ENCODE data around the gene ZER1. TPM values are rescaled to one million over a fixed set of nuclear protein-coding genes. Genes with fewer than 3 reads are reported as not detected.

The ZER1 gene
- total and polyA plus RNA-seq, 2 of the 8 experiments (the other 6 are each of a cell fraction or from before 2014, with no cell fraction given) = 20.5 to 26.6 TPM

DNA sequence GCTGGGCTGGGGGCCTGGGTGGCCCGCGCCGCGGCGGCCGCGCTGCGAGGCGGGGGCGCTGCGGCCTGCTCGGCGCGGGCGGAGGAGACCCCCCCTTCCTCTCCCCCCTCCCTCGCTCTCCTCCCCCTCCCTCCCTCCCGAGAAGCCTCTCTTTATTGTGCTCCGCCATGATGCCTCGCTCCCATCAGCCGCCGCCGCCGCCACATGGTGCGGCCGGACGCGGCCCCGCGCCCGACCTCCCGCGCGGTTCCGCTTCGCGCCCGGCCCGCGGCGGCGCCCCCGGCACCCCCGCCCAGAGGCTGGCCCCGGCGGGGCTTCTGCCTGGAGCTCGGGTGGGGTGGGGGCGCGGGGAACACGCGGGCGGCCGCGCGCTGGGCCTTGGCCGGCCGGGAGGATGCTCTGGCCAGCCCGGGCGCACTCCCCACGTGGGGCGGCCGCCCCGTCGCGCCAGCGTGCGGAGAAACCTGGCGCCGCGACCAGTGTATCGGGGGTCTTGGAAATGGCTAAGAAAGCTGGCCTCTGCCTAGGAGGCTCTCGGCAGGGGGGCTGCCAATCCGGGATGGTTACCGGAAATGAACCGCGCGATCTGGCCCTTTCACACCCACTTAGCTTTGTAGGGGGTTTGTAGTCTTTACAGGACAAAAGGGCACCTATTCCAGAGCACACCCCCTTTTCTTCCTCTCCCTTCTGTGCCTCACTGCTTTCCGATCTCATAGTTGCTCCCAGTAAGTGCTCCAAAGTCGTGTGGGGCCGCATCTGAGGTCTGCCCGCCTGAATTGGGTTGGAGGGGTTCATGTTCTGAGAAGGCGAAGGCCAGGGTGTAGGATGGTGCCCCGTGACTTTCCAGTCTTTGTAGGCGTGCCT, 81.7 kb downstream of the ZER1 start:
- FAIRE-seq = no peak
- Histone ChIP-seq H2BK12ac (ENCODE audit: low read depth, low read length) (no peak overlapping the region), H3K14ac (ENCODE audit: insufficient read length) (peak overlapping the region; percentile 2), H3K79me2 (ENCODE audit: control insufficient read depth in 1 of 2, insufficient read depth in 2 of 2, low read length in 2 of 2) (peaks cover 34 to 68% of the 10 kb centered on the region in 2 experiments), H2BK20ac (ENCODE audit: low read length) (no peak overlapping the region), H3K23me2 (ENCODE audit: low read depth, low read length) (peaks cover 19% of the 10 kb centered on the region), H3K27ac (ENCODE audit: low read depth, low read length) (peak overlapping the region; percentile 57), H4K91ac (replicated peaks; ENCODE audit: insufficient read length, low read length) (peak overlapping the region; percentile 91), H3K79me1 (ENCODE audit: low read depth, low read length) (peaks cover 7% of the 10 kb centered on the region; the same call in 1 of the 2 replicates), H2BK15ac (ENCODE audit: low read length) (no peak overlapping the region), H3K27me3 (replicated peaks in 1 of 4; ENCODE audit: control insufficient read depth in 3 of 4, extremely low read depth in 1 of 4, insufficient read depth in 3 of 4, low read length in 3 of 4) (peaks cover 0 to 1% (median 0%) of the 10 kb centered on the region in 4 experiments; a peak in 1 of 7 replicates), H3K36me3 (ENCODE audit: control insufficient read depth in 2 of 4, insufficient read depth in 4 of 4, low read length in 3 of 4) (peaks cover 20 to 60% (median 35%) of the 10 kb centered on the region in 4 experiments), H2AFZ (ENCODE audit: low read length) (no peak overlapping the region), H3K4ac (replicated peaks; ENCODE audit: insufficient read length, low read depth, low read length) (no peak overlapping the region), H2AK5ac (ENCODE audit: low read depth, low read length) (no peak overlapping the region), H3K4me1 (replicated peaks in 1 of 4; ENCODE audit: control insufficient read depth in 3 of 4, insufficient read depth in 4 of 4, low read length in 3 of 4) (peaks cover 5 to 15% (median 8%) of the 10 kb centered on the region in 4 experiments; a peak in 6 of 7 replicates), H4K20me1 (replicated peaks in 1 of 2; ENCODE audit: control insufficient read depth in 1 of 2, insufficient read depth in 2 of 2, low read length in 2 of 2) (peaks cover 25 to 30% of the 10 kb centered on the region in 2 experiments), H3K23ac (ENCODE audit: insufficient read length) (no peak overlapping the region), H3K9ac (replicated peaks in 1 of 4; ENCODE audit: extremely low read depth in 1 of 4, low read depth in 3 of 4, low read length in 3 of 4) (peak overlapping the region; percentile 84 to 99 (median 88)), H4K5ac (ENCODE audit: insufficient read length, low read depth, low read length) (peak overlapping the region; percentile 90), H2BK5ac (ENCODE audit: low read depth, low read length) (peak overlapping the region; percentile 61; the same call in 1 of the 2 replicates), H3K4me3 (ENCODE audit: extremely low read depth in 1 of 4, insufficient read depth in 2 of 4, low read depth in 3 of 4, low read length in 4 of 4) (peak overlapping the region; percentile 82 to 95 (median 88)), H3K9me3 (ENCODE audit: insufficient read depth in 2 of 2, low read depth in 1 of 2, low read length in 1 of 2) (no peaks in the 10 kb centered on the region), H3K56ac (replicated peaks; ENCODE audit: insufficient read length, low read depth, low read length) (peak overlapping the region; percentile 42), H4K8ac (ENCODE audit: extremely low read depth, insufficient read depth, low read length) (peak overlapping the region; percentile 90; the same call in 1 of the 2 replicates), H3K18ac (ENCODE audit: extremely low read depth, low read length) (peak overlapping the region; percentile 68), H3K4me2 (ENCODE audit: insufficient read depth in 1 of 2, low read depth in 2 of 2, low read length in 2 of 2) (peak overlapping the region; percentile 64 to 87), H2BK120ac (replicated peaks; ENCODE audit: low read depth, low read length) (no peak overlapping the region)
- no peak for DNase-seq (ENCODE audit: low read depth in 1 of 2, low spot score in 2 of 2)
- CTCF ChIA-PET (ENCODE audit: partially characterized antibody) = interaction anchor here (0.6 to 1.8 kb wide), 5 partner anchors 10 to 55 kb away, joined by 4 to 6 read pairs (median 4); partner anchors contain the start of gene PKN3
- WGBS, 2 experiments (ENCODE audit: extremely low coverage in 1 of 2, insufficient coverage in 1 of 2, insufficient read length in 1 of 2, insufficient replicate concordance in 2 of 2, low coverage in 1 of 2, low lambda C conversion rate in 2 of 2, missing lambda C conversion rate in 1 of 2) = 1% methylated on average over 27 of the region's 83 CpGs; no CpG with 5 or more reads in 1 of the 2 experiments
- POLR2A ChIA-PET (ENCODE audit: partially characterized antibody) = interaction anchor here (0.9 to 46.1 kb wide), 14 partner anchors 6 to 350 kb away, joined by 3 to 1197 read pairs (median 4); partner anchors contain the start of genes DYNC2I2, PKN3, SET and ZDHHC12
- TF ChIP-seq, protein P1, sequence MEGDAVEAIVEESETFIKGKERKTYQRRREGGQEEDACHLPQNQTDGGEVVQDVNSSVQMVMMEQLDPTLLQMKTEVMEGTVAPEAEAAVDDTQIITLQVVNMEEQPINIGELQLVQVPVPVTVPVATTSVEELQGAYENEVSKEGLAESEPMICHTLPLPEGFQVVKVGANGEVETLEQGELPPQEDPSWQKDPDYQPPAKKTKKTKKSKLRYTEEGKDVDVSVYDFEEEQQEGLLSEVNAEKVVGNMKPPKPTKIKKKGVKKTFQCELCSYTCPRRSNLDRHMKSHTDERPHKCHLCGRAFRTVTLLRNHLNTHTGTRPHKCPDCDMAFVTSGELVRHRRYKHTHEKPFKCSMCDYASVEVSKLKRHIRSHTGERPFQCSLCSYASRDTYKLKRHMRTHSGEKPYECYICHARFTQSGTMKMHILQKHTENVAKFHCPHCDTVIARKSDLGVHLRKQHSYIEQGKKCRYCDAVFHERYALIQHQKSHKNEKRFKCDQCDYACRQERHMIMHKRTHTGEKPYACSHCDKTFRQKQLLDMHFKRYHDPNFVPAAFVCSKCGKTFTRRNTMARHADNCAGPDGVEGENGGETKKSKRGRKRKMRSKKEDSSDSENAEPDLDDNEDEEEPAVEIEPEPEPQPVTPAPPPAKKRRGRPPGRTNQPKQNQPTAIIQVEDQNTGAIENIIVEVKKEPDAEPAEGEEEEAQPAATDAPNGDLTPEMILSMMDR (IDR thresholded peaks at IDR 0.05; ENCODE audit: control extremely low read depth in 1 of 3, insufficient read depth in 1 of 3, low read depth in 1 of 3, low read length in 3 of 3) = no peak
- peak; percentile 54 for TF ChIP-seq ASH2L (IDR thresholded peaks at IDR 0.05; ENCODE audit: low read length)
- TF ChIP-seq EGR1 (IDR thresholded peaks at IDR 0.05; ENCODE audit: borderline replicate concordance, low read depth, low read length) = no peak
- TF ChIP-seq TEAD4 (IDR thresholded peaks at IDR 0.05; ENCODE audit: low read depth, low read length) = no peak
- TF ChIP-seq, protein P2, sequence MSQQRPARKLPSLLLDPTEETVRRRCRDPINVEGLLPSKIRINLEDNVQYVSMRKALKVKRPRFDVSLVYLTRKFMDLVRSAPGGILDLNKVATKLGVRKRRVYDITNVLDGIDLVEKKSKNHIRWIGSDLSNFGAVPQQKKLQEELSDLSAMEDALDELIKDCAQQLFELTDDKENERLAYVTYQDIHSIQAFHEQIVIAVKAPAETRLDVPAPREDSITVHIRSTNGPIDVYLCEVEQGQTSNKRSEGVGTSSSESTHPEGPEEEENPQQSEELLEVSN (IDR thresholded peaks at IDR 0.05) = no peak
- TF ChIP-seq, protein P3, sequence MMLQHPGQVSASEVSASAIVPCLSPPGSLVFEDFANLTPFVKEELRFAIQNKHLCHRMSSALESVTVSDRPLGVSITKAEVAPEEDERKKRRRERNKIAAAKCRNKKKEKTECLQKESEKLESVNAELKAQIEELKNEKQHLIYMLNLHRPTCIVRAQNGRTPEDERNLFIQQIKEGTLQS (IDR thresholded peaks at IDR 0.05; ENCODE audit: insufficient read depth, low read depth, low read length) = no peak
